IMR-90 (cell line): ENCODE measurements around the gene TBCD. TPM values are rescaled to one million over a fixed set of nuclear protein-coding genes. Genes with fewer than 3 reads are reported as not detected.

Experiments
- ATAC-seq: fragments of 200-7000 bp; cut with Tn5 transposase; 2 replicates; pipeline ENCODE4 v1.9.1; 2020; ENCODE audit warnings: low read depth, mild to moderate bottlenecking, moderate library complexity
- BruUV-seq: library from RNA; stranded (reverse); fragments of 400-500 nt; replicated peaks from 2 replicates; lab custom pipeline; 2021; lab: Mats Ljungman, UMichigan
- CTCF ChIA-PET: fragments of 300-600 bp; formaldehyde crosslinking; extraction: SDS; loops from one replicate; lab custom pipeline; 2021; ENCODE audit warnings: antibody characterized with exemption; lab: Yijun Ruan, JAX
- POLR2A ChIA-PET: fragments of 300-600 bp; sonication (Branson Sonifier 250); formaldehyde crosslinking; loops from one replicate; lab custom pipeline; 2022; ENCODE audit warnings: antibody characterized with exemption; ENCODE audit not compliant: unreplicated experiment; lab: Charles Lee
- DNase-seq: peaks from one replicate; pipeline ENCODE4 v3.0.0; 2013
- H2AFZ ChIP-seq: replicated peaks from 2 replicates; pipeline ENCODE3; 2013; ENCODE audit warnings: low read length, mild to moderate bottlenecking; ENCODE audit not compliant: poor library complexity
- H2AK5ac ChIP-seq: 2 replicates; pipeline ENCODE4 v1.6.1; 2013; ENCODE audit warnings: low read depth, low read length, inconsistent platforms
- H2AK9ac ChIP-seq: replicated peaks from 2 replicates; pipeline ENCODE3; 2013; ENCODE audit warnings: mild to moderate bottlenecking, low read depth, low read length, moderate library complexity; ENCODE audit not compliant: poor library complexity
- H2BK120ac ChIP-seq: 2 replicates; pipeline ENCODE4 v1.6.1; 2013; ENCODE audit warnings: low read depth, low read length, inconsistent platforms
- H2BK15ac ChIP-seq: 3 replicates; pipeline ENCODE4 v1.6.1; 2013; ENCODE audit warnings: low read depth, low read length, inconsistent platforms
- H2BK20ac ChIP-seq: 2 replicates; pipeline ENCODE4 v1.6.1; 2013; ENCODE audit warnings: low read depth, mild to moderate bottlenecking, inconsistent platforms, low read length, moderate library complexity
- H2BK5ac ChIP-seq: 2 replicates; pipeline ENCODE4 v1.6.1; 2013; ENCODE audit warnings: mild to moderate bottlenecking, low read depth, low read length, inconsistent platforms; ENCODE audit not compliant: poor library complexity, severe bottlenecking
- H3K14ac ChIP-seq: replicated peaks from 2 replicates; pipeline ENCODE4 v1.6.1; 2013; ENCODE audit warnings: low read depth, low read length, inconsistent platforms
- H3K18ac ChIP-seq: 2 replicates; pipeline ENCODE4 v1.6.1; 2013; ENCODE audit warnings: low read depth, low read length, control low read depth
- H3K23ac ChIP-seq: 2 replicates; pipeline ENCODE4 v1.6.1; 2013; ENCODE audit warnings: low read depth, low read length, inconsistent platforms
- H3K27ac ChIP-seq: 2 replicates; pipeline ENCODE4 v1.5.1; 2013; ENCODE audit warnings: mild to moderate bottlenecking, control low read depth, low read length; ENCODE audit not compliant: insufficient read depth
- H3K27me3 ChIP-seq: 2 replicates; pipeline ENCODE4 v1.6.1; 2013; ENCODE audit warnings: low read length; ENCODE audit not compliant: control insufficient read depth, insufficient read depth
- H3K36me3 ChIP-seq: 2 replicates; pipeline ENCODE4 v1.6.1; 2013; ENCODE audit warnings: low read length, mixed read lengths; ENCODE audit not compliant: control insufficient read depth, insufficient read depth
- H3K4ac ChIP-seq: 2 replicates; pipeline ENCODE4 v1.6.1; 2013; ENCODE audit warnings: low read depth, low read length, inconsistent platforms
- H3K4me1 ChIP-seq: 2 replicates; pipeline ENCODE4 v1.6.1; 2013; ENCODE audit warnings: low read length, mixed read lengths; ENCODE audit not compliant: control insufficient read depth, insufficient read depth
- H3K4me2 ChIP-seq: 2 replicates; pipeline ENCODE4 v1.6.1; 2013; ENCODE audit warnings: low read depth, mild to moderate bottlenecking, control low read depth, low read length, moderate library complexity
- H3K4me3 ChIP-seq: 2 replicates; pipeline ENCODE4 v1.5.1; 2013; ENCODE audit warnings: low read depth, mild to moderate bottlenecking, control low read depth, low read length, moderate library complexity; ENCODE audit not compliant: insufficient read depth
- H3K56ac ChIP-seq: 2 replicates; pipeline ENCODE4 v1.6.1; 2013; ENCODE audit warnings: low read length, inconsistent platforms; ENCODE audit not compliant: insufficient read depth; ENCODE audit errors: extremely low read depth
- H3K79me1 ChIP-seq, 2 experiments: 2 replicates each; pipeline ENCODE4 v1.6.1; 2013; ENCODE audit warnings: low read length in 2 of 2, inconsistent platforms in 1 of 2, low read depth in 1 of 2
- H3K9ac ChIP-seq: 2 replicates; pipeline ENCODE4 v1.6.1; 2013; ENCODE audit warnings: low read depth, low read length, control low read depth
- H3K9me1 ChIP-seq: 2 replicates; pipeline ENCODE4 v1.6.1; 2013; ENCODE audit warnings: low read length, inconsistent platforms; ENCODE audit not compliant: insufficient read depth
- H3K9me3 ChIP-seq: 2 replicates; pipeline ENCODE4 v1.6.1; 2013; ENCODE audit warnings: low read length; ENCODE audit not compliant: control insufficient read depth, insufficient read depth
- H4K20me1 ChIP-seq: 2 replicates; pipeline ENCODE4 v1.6.1; 2013; ENCODE audit warnings: low read length, inconsistent platforms; ENCODE audit not compliant: insufficient read depth
- H4K5ac ChIP-seq: 2 replicates; pipeline ENCODE4 v1.6.1; 2013; ENCODE audit warnings: mild to moderate bottlenecking, low read depth, low read length, control low read depth
- H4K8ac ChIP-seq, 2 experiments: 2 replicates each; pipeline ENCODE4 v1.6.1; 2013; ENCODE audit warnings: low read depth in 2 of 2, low read length in 2 of 2, control low read depth in 1 of 2, inconsistent platforms in 1 of 2
- H4K91ac ChIP-seq: 2 replicates; pipeline ENCODE4 v1.6.1; 2013; ENCODE audit warnings: low read depth, low read length, inconsistent platforms; ENCODE audit not compliant: insufficient read depth
- RCOR1 ChIP-seq: IDR thresholded peaks from 2 replicates; pipeline ENCODE4 v1.6.1; 2012; ENCODE audit warnings: mild to moderate bottlenecking, low read length, improper control_type of control experiment; ENCODE audit not compliant: insufficient replicate concordance
- WGBS, 2 experiments: methylation state at CpG; one replicate each; pipeline versions ENCODE4 v1.1.5 to v1.1.7; 2013; ENCODE audit warnings: missing lambda C conversion rate in 2 of 2; ENCODE audit not compliant: insufficient read length in 1 of 2; ENCODE audit errors: extremely low coverage in 2 of 2; 5-methylcytosine and 5-hydroxymethylcytosine counted together
- dilution Hi-C: fragments of 300-500 bp; cut with HindIII; formaldehyde crosslinking; loops from one replicate; pipeline ENCODE4 v1.14.3; 2018; ENCODE audit warnings: low sequenced_read_pairs; ENCODE audit not compliant: unreplicated experiment
- in situ Hi-C: fragments of 300-500 bp; cut with MboI; formaldehyde crosslinking; loops from 3 replicates; pipeline ENCODE4 v1.14.3; 2019; ENCODE audit warnings: low sequenced_read_pairs, inconsistent platforms, mixed read lengths
- intact Hi-C: fragments of 100-400 bp; cut with micrococcal nuclease; formaldehyde crosslinking; loops from 2 replicates; pipeline ENCODE4 v1.10.0; 2022
- polyA plus RNA-seq, 3 experiments: library from polyadenylated mRNA; depleted of rRNA; stranded (reverse); fragments of >200 nt; gene quantifications; 2 replicates each; pipeline ENCODE4 v1.2.3, GENCODE V29; 2012; ENCODE audit warnings: low replicate concordance in 1 of 3
- total RNA-seq: library from RNA; depleted of rRNA; stranded (reverse); fragments of >200 nt; gene quantifications from 2 replicates; pipeline ENCODE4 v1.2.3, GENCODE V29; 2012
- TF ChIP-seq, protein P1 (sequence below): fragments of 150-350 bp; IDR thresholded peaks from 2 replicates; pipeline ENCODE4 v1.6.1; 2016; ENCODE audit warnings: low read depth, mild to moderate bottlenecking, low read length, moderate library complexity, borderline replicate concordance
- TF ChIP-seq, protein P2 (sequence below): conservative IDR thresholded peaks from 2 replicates; pipeline ENCODE4 v1.5.1; 2012; ENCODE audit warnings: mild to moderate bottlenecking, low read depth, low read length, improper control_type of control experiment

The TBCD gene
- total and polyA plus RNA-seq, 2 of the 4 experiments (the other 2 are of a cell fraction): 21.9 to 54.5 TPM

DNA sequence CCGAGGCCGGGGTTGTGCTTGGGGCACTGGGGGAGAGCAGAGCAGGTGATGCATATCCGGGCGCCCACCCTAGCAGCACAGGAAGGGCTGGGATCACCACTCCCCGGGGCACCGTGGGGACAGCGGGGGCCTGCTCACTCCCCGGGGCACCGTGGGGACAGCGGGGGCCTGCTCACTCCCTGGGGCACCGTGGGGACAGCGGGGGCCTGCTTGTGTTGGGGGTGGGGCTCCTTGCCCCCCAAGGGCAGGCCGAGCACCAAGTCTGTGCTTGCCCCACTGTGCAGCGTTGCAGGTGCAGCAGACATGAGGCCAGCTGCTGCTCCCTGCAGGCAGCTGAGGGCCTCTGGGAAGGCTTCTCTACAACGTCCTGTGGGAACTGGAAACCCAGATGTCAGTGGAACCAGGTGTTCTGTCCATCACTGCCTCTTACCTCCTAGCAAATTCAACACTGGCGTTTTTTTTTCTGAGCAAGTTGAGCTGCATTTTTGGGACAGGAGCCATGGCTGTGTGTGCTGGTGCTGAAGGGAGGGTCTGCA, 112.9 kb downstream of the TBCD start:
- no peak overlapping the region for H2BK15ac ChIP-seq
- H2BK120ac ChIP-seq: no peak overlapping the region
- no peak for ATAC-seq
- CTCF ChIA-PET: no interaction called here
- TF ChIP-seq RCOR1: no peak
- TF ChIP-seq, protein P1, sequence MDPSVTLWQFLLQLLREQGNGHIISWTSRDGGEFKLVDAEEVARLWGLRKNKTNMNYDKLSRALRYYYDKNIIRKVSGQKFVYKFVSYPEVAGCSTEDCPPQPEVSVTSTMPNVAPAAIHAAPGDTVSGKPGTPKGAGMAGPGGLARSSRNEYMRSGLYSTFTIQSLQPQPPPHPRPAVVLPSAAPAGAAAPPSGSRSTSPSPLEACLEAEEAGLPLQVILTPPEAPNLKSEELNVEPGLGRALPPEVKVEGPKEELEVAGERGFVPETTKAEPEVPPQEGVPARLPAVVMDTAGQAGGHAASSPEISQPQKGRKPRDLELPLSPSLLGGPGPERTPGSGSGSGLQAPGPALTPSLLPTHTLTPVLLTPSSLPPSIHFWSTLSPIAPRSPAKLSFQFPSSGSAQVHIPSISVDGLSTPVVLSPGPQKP: no peak
- TF ChIP-seq, protein P2, sequence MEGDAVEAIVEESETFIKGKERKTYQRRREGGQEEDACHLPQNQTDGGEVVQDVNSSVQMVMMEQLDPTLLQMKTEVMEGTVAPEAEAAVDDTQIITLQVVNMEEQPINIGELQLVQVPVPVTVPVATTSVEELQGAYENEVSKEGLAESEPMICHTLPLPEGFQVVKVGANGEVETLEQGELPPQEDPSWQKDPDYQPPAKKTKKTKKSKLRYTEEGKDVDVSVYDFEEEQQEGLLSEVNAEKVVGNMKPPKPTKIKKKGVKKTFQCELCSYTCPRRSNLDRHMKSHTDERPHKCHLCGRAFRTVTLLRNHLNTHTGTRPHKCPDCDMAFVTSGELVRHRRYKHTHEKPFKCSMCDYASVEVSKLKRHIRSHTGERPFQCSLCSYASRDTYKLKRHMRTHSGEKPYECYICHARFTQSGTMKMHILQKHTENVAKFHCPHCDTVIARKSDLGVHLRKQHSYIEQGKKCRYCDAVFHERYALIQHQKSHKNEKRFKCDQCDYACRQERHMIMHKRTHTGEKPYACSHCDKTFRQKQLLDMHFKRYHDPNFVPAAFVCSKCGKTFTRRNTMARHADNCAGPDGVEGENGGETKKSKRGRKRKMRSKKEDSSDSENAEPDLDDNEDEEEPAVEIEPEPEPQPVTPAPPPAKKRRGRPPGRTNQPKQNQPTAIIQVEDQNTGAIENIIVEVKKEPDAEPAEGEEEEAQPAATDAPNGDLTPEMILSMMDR: no peak
- dilution Hi-C loops (no loop called here), intact Hi-C loops (no loop called here), in situ Hi-C loops (no loop called here)
- no peak overlapping the region for H4K8ac ChIP-seq
- no peak overlapping the region for H3K27ac ChIP-seq
- no peak overlapping the region for H3K18ac ChIP-seq
- no peaks in the 10 kb centered on the region for H3K36me3 ChIP-seq
- no peak overlapping the region for H3K4me2 ChIP-seq
- H3K4me1 ChIP-seq: peaks cover 27% of the 10 kb centered on the region
- H3K27me3 ChIP-seq: no peaks in the 10 kb centered on the region
- H4K5ac ChIP-seq: no peak overlapping the region
- H3K14ac ChIP-seq: no peak overlapping the region
- POLR2A ChIA-PET: no interaction called here
- no TSS peak for BruUV-seq
- DNase-seq: no peak
- peaks cover 29% of the 10 kb centered on the region for H3K9me1 ChIP-seq
- H4K20me1 ChIP-seq: peaks cover 7% of the 10 kb centered on the region
- H2AK5ac ChIP-seq: 0 out of 2 replicates have a peak overlapping the region, but pooled peaks have one; percentile 59
- H2BK5ac ChIP-seq: no peak overlapping the region
- H2AFZ ChIP-seq: no peak overlapping the region
- no peak overlapping the region for H3K4me3 ChIP-seq
- no peak overlapping the region for H3K9ac ChIP-seq
- no peak overlapping the region for H4K91ac ChIP-seq
- H3K9me3 ChIP-seq: no peaks in the 10 kb centered on the region
- H3K79me1 ChIP-seq: peaks cover 14 to 68% of the 10 kb centered on the region in 2 experiments
- H3K4ac ChIP-seq: 0 out of 2 replicates have a peak overlapping the region, but pooled peaks have one; percentile 43
- H3K23ac ChIP-seq: no peak overlapping the region
- no peak overlapping the region for H2BK20ac ChIP-seq
- WGBS, 2 experiments: 90% methylated on average over 2 of the region's 16 CpGs; no CpG with 5 or more reads in 1 of the 2 experiments
- H3K56ac ChIP-seq: no peak overlapping the region
- no peak overlapping the region for H2AK9ac ChIP-seq
